ENCODE measurements around the gene SDCBP2.

DNA sequence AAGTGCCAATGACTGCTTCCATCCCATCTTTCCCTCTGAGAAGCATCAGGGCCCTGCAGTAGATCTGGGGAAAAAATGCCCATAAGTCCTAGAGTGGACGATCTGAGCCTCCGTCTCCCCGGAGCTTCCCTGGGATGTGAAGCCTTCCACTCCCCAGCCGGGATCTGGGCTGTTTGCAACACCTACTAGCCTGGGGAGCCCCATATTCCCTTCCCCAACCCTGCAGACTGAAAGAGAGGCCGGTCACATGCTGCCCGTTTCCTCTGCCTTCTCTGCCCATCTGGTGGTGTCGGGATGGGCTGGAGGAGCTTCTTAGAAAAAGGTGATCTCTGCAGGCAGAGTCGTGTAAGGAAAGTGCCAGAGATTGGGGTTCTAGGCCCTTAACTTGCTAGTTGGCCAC lies 61.8 kb downstream of the SDCBP2 start:
- TF ChIP-seq, protein P1, sequence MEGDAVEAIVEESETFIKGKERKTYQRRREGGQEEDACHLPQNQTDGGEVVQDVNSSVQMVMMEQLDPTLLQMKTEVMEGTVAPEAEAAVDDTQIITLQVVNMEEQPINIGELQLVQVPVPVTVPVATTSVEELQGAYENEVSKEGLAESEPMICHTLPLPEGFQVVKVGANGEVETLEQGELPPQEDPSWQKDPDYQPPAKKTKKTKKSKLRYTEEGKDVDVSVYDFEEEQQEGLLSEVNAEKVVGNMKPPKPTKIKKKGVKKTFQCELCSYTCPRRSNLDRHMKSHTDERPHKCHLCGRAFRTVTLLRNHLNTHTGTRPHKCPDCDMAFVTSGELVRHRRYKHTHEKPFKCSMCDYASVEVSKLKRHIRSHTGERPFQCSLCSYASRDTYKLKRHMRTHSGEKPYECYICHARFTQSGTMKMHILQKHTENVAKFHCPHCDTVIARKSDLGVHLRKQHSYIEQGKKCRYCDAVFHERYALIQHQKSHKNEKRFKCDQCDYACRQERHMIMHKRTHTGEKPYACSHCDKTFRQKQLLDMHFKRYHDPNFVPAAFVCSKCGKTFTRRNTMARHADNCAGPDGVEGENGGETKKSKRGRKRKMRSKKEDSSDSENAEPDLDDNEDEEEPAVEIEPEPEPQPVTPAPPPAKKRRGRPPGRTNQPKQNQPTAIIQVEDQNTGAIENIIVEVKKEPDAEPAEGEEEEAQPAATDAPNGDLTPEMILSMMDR (IDR thresholded peaks at IDR 0.05): no peak
- TF ChIP-seq POLR2A (IDR thresholded peaks at IDR 0.05): no peak
